AG04449 (cell line): Measurements from ENCODE around the gene TMEM126A.

Experiments
- CTCF ChIA-PET: fragments of 350-600 bp; formaldehyde crosslinking; extraction: SDS; loops from one replicate; lab custom pipeline; 2021; ENCODE audit warnings: antibody characterized with exemption; lab: Yijun Ruan, JAX
- POLR2A ChIA-PET: fragments of 400-600, 350-600 bp; formaldehyde crosslinking; extraction: SDS; loops from one replicate; lab custom pipeline; 2020; ENCODE audit warnings: antibody characterized with exemption, inconsistent platforms; lab: Yijun Ruan, JAX
- DNase-seq: peaks from one replicate; pipeline ENCODE4 v3.0.0-alpha.2; 2010; ENCODE audit warnings: low read depth, low spot score
- H3K4me3 ChIP-seq: 2 replicates; pipeline ENCODE4 v1.5.1; 2011; ENCODE audit warnings: low read depth, mild to moderate bottlenecking, control low read depth, low read length
- CTCF ChIP-seq: IDR thresholded peaks from one replicate; pipeline ENCODE4 v1.5.1; 2011; ENCODE audit warnings: mild to moderate bottlenecking, moderate library complexity, low read length, control low read depth, inconsistent platforms; ENCODE audit not compliant: insufficient read depth; ENCODE audit errors: missing control alignments

TMEM126A gene

GRCh38 chr11:85656777-85657176 lies 9.0 kb downstream of the TMEM126A start:
- no peak for TF ChIP-seq CTCF
- H3K4me3 ChIP-seq = no peak overlapping the region
- DNase-seq = no peak
- ChIA-PET CTCF (interaction anchor here (1.5 kb wide), 1 partner anchor 8 kb away, joined by 3 read pairs; no protein-coding TSS in a partner anchor), POLR2A (no interaction called here)

- no peak for TF ChIP-seq CTCF
- no peak overlapping the region for H3K4me3 ChIP-seq
- CTCF ChIA-PET = no interaction called here
- POLR2A ChIA-PET = no interaction called here
- no peak for DNase-seq
Measured at GRCh38 chr11:85658180-85658579, 10.4 kb downstream of the TMEM126A start.

GRCh38 chr11:85661972-85662664 lies 14.4 kb downstream of the TMEM126A start:
- no peak for DNase-seq
- peak overlapping the region; percentile 83 for H3K4me3 ChIP-seq
- CTCF ChIA-PET = interaction anchor here (0.7 to 1.5 kb wide), 5 partner anchors 33 to 882 kb away, joined by 3 to 4 read pairs (median 3); no protein-coding TSS in a partner anchor
- POLR2A ChIA-PET = no interaction called here
- TF ChIP-seq CTCF = no peak

GRCh38 chr11:85663080-85663752 lies 15.4 kb downstream of the TMEM126A start:
- ChIA-PET POLR2A (interaction anchor here (0.6 to 0.7 kb wide), 2 partner anchors 163 to 413 kb away, joined by 3 read pairs; no protein-coding TSS in a partner anchor), CTCF (interaction anchor here (1.0 to 2.8 kb wide), 5 partner anchors 9 to 192 kb away, joined by 3 to 10 read pairs (median 6); partner anchors contain the start of gene CCDC83)
- no peak for TF ChIP-seq CTCF
- DNase-seq = no peak
- H3K4me3 ChIP-seq = peak overlapping the region; percentile 83

- DNase-seq = no peak
- CTCF ChIA-PET = interaction anchor here (0.7 to 2.8 kb wide), 6 partner anchors 10 to 191 kb away, joined by 3 to 10 read pairs (median 4); partner anchors contain the start of genes CCDC83 and SYTL2
- peak; percentile 47 for TF ChIP-seq CTCF
- peak overlapping the region; percentile 83 for H3K4me3 ChIP-seq
- POLR2A ChIA-PET = interaction anchor here (0.6 to 1.4 kb wide), 5 partner anchors 15 to 412 kb away, joined by 3 to 4 read pairs (median 4); partner anchors contain the start of genes CCDC89 and TMEM126B
Measured at GRCh38 chr11:85663753-85664614, 16.2 kb downstream of the TMEM126A start.
